Measurements from ENCODE around the gene RHBDF1. TPM values are rescaled to one million over a fixed set of nuclear protein-coding genes. Genes with fewer than 3 reads are reported as not detected.

RHBDF1 gene
- total and polyA plus RNA-seq, 2 experiments from 2014 or later, result 22.6 to 24.5 TPM

DNA sequence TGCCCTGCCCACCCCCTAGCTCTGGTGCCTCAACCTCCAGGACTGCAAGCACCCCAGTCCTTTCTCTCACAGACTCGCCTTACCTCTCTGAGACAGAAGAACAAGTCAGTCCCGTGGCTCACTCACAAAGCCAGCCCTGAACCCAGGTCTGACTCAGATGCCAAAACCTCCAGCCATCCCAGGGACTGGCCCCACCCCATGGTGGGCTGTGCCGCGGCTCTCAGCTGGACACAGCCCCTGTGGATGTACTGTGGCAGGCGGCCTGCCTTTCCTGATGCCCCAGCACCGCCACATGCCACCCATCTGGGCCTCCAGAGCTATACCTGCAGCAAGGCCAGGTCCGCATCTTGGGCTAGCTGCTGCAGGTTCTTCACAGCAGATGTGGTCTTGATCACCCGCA, 25.4 kb upstream of the RHBDF1 start:
- no peaks in the 10 kb centered on the region; the same call in 1 of the 2 replicates for H4K20me1 ChIP-seq (replicated peaks; ENCODE audit: insufficient read depth)
- H3K4me3 ChIP-seq, result no peak overlapping the region
- Mint-ChIP-seq H3K4me3 (no peak overlapping the region), H3K27ac (no peak overlapping the region), H3K27me3 (ENCODE audit: insufficient read depth, low read depth, poor library complexity) (peaks cover 9% of the 10 kb centered on the region), H3K4me1 (no peaks in the 10 kb centered on the region), H3K9me3 (no peaks in the 10 kb centered on the region), H3K36me3 (ENCODE audit: low read depth) (peaks cover 3% of the 10 kb centered on the region; the same call in 1 of the 3 replicates)
- ATAC-seq (no peak), DNase-seq (ENCODE audit: low spot score) (no peak)
- H3K27me3 ChIP-seq (ENCODE audit: insufficient read depth), result no peaks in the 10 kb centered on the region
- TF ChIP-seq ZNF331 (CRISPR knock-in tag; IDR thresholded peaks at IDR 0.05; ENCODE audit: low read depth) (no peak), NANOG (IDR thresholded peaks at IDR 0.05; ENCODE audit: borderline replicate concordance) (no peak), JUNB (IDR thresholded peaks at IDR 0.05; ENCODE audit: unreplicated experiment) (no peak), EZH2phosphoT487 (IDR thresholded peaks at IDR 0.05; ENCODE audit: unreplicated experiment) (no peak), EZH2 (IDR thresholded peaks at IDR 0.05; ENCODE audit: low read depth, unreplicated experiment) (no peak), POLR2AphosphoS5 (IDR thresholded peaks at IDR 0.05; ENCODE audit: low read depth) (no peak)
- TF ChIP-seq, protein P1, sequence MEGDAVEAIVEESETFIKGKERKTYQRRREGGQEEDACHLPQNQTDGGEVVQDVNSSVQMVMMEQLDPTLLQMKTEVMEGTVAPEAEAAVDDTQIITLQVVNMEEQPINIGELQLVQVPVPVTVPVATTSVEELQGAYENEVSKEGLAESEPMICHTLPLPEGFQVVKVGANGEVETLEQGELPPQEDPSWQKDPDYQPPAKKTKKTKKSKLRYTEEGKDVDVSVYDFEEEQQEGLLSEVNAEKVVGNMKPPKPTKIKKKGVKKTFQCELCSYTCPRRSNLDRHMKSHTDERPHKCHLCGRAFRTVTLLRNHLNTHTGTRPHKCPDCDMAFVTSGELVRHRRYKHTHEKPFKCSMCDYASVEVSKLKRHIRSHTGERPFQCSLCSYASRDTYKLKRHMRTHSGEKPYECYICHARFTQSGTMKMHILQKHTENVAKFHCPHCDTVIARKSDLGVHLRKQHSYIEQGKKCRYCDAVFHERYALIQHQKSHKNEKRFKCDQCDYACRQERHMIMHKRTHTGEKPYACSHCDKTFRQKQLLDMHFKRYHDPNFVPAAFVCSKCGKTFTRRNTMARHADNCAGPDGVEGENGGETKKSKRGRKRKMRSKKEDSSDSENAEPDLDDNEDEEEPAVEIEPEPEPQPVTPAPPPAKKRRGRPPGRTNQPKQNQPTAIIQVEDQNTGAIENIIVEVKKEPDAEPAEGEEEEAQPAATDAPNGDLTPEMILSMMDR (conservative IDR thresholded peaks at IDR 0.05; ENCODE audit: low read depth in 2 of 2), result no peak
- no peak overlapping the region for H3K27ac ChIP-seq (ENCODE audit: low read depth)
- H3K4me2 ChIP-seq, result no peak overlapping the region
- H3K36me3 ChIP-seq (ENCODE audit: insufficient read depth), result no peaks in the 10 kb centered on the region
- H2AFZ ChIP-seq, result no peak overlapping the region
- H3K4me1 ChIP-seq (ENCODE audit: insufficient read depth), result no peaks in the 10 kb centered on the region
- no peaks in the 10 kb centered on the region for H3K79me2 ChIP-seq (replicated peaks; ENCODE audit: insufficient read depth)
- H3K9me2 ChIP-seq (ENCODE audit: insufficient read depth), result no peaks in the 10 kb centered on the region
- 0 out of 2 replicates have a peak, but pooled peaks cover 6% of the 10 kb centered on the region for H3F3A ChIP-seq (replicated peaks; ENCODE audit: low read depth)

- Histone ChIP-seq H3K4me3 (no peak overlapping the region), H3K27ac (ENCODE audit: low read depth) (no peak overlapping the region), H3K4me2 (no peak overlapping the region), H3K9me2 (ENCODE audit: insufficient read depth) (no peaks in the 10 kb centered on the region), H4K20me1 (replicated peaks; ENCODE audit: insufficient read depth) (no peaks in the 10 kb centered on the region; the same call in 1 of the 2 replicates), H3K79me2 (replicated peaks; ENCODE audit: insufficient read depth) (no peaks in the 10 kb centered on the region), H2AFZ (no peak overlapping the region), H3F3A (replicated peaks; ENCODE audit: low read depth) (0 out of 2 replicates have a peak, but pooled peaks cover 6% of the 10 kb centered on the region), H3K27me3 (ENCODE audit: insufficient read depth) (no peaks in the 10 kb centered on the region), H3K4me1 (ENCODE audit: insufficient read depth) (no peaks in the 10 kb centered on the region), H3K36me3 (ENCODE audit: insufficient read depth) (no peaks in the 10 kb centered on the region)
- Mint-ChIP-seq H3K36me3 (ENCODE audit: low read depth) (peaks cover 3% of the 10 kb centered on the region; the same call in 1 of the 3 replicates), H3K4me1 (no peaks in the 10 kb centered on the region), H3K27me3 (ENCODE audit: insufficient read depth, low read depth, poor library complexity) (peaks cover 9% of the 10 kb centered on the region), H3K27ac (no peak overlapping the region), H3K4me3 (no peak overlapping the region), H3K9me3 (no peaks in the 10 kb centered on the region)
- TF ChIP-seq EZH2 (IDR thresholded peaks at IDR 0.05; ENCODE audit: low read depth, unreplicated experiment) (no peak), CREB1 (CRISPR knock-in tag; IDR thresholded peaks at IDR 0.05; ENCODE audit: low read depth) (peak; percentile 61; the same call in 1 of the 2 replicates), POLR2AphosphoS5 (IDR thresholded peaks at IDR 0.05; ENCODE audit: low read depth) (0 out of 2 replicates have a peak, but pooled peaks have one; percentile 20)
- TF ChIP-seq, protein P1 (conservative IDR thresholded peaks at IDR 0.05; ENCODE audit: low read depth in 2 of 2), result peak; percentile 99 to 100
- ATAC-seq (peak; percentile 92), DNase-seq (ENCODE audit: low spot score) (peak; percentile 96)
These were observed 24.5 kb upstream of the RHBDF1 start for GRCh38 chr16:96935-97381.

Measured in GM23338 (cell line).